Caco-2 (cell line): ENCODE results near the gene CIITA. TPM values are rescaled to one million over a fixed set of nuclear protein-coding genes. Genes with fewer than 3 reads are reported as not detected.

ENCODE experiments used
- BruUV-seq: library from RNA; stranded (reverse); fragments of 400-500 nt; replicated peaks from 2 replicates; lab custom pipeline; 2021; lab: Mats Ljungman, UMichigan
- CTCF ChIA-PET: fragments of 300-600 bp; sonication (Branson Sonifier 250); formaldehyde crosslinking; loops from one replicate; lab custom pipeline; 2022; ENCODE audit warnings: antibody characterized with exemption; lab: Charles Lee
- POLR2A ChIA-PET: fragments of 300-600 bp; sonication (Branson Sonifier 250); formaldehyde crosslinking; loops from one replicate; lab custom pipeline; 2022; ENCODE audit warnings: antibody characterized with exemption; lab: Charles Lee
- DNase-seq, 2 experiments: peaks; one replicate each; pipeline versions ENCODE4 v3.0.0 to v3.0.0-alpha.2; 2020 to 2022
- H3K27me3 ChIP-seq: replicated peaks from 2 replicates; pipeline ENCODE4 v1.6.0; 2011; ENCODE audit warnings: low read length; ENCODE audit not compliant: control insufficient read depth, insufficient read depth
- H3K36me3 ChIP-seq: 2 replicates; pipeline ENCODE4 v1.5.1; 2011; ENCODE audit warnings: low read length; ENCODE audit not compliant: control insufficient read depth, insufficient read depth
- H3K4me1 ChIP-seq: fragments of 250-450 bp; sonication (Bioruptor Pico); 2 replicates; pipeline ENCODE4 v1.5.1; 2020; ENCODE audit warnings: mild to moderate bottlenecking
- H3K4me3 ChIP-seq: 2 replicates; pipeline ENCODE4 v1.5.1; 2011; ENCODE audit warnings: low read depth, mild to moderate bottlenecking, control low read depth, low read length
- H3K9me3 ChIP-seq: fragments of 250-450 bp; sonication (Bioruptor Pico); 2 replicates; pipeline ENCODE4 v1.5.1; 2020; ENCODE audit warnings: mild to moderate bottlenecking, moderate library complexity
- H3K27ac Mint-ChIP-seq: one replicate; pipeline ENCODE4 v1.8.0; 2022; ENCODE audit warnings: mixed read lengths; ENCODE audit not compliant: unreplicated experiment
- H3K27me3 Mint-ChIP-seq: one replicate; pipeline ENCODE4 v1.8.0; 2022; ENCODE audit warnings: mixed read lengths; ENCODE audit not compliant: insufficient read depth, unreplicated experiment
- H3K36me3 Mint-ChIP-seq: one replicate; pipeline ENCODE4 v1.8.0; 2022; ENCODE audit warnings: mild to moderate bottlenecking, mixed read lengths; ENCODE audit not compliant: insufficient read depth, unreplicated experiment
- H3K4me1 Mint-ChIP-seq: one replicate; pipeline ENCODE4 v1.8.0; 2022; ENCODE audit warnings: low read depth, mixed read lengths; ENCODE audit not compliant: unreplicated experiment
- H3K4me3 Mint-ChIP-seq: one replicate; pipeline ENCODE4 v1.8.0; 2022; ENCODE audit warnings: mild to moderate bottlenecking, moderate library complexity, mixed read lengths; ENCODE audit not compliant: unreplicated experiment
- H3K9me3 Mint-ChIP-seq: one replicate; pipeline ENCODE4 v1.8.0; 2022; ENCODE audit warnings: mixed read lengths; ENCODE audit not compliant: unreplicated experiment
- intact Hi-C: fragments of 100-400 bp; cut with micrococcal nuclease; formaldehyde crosslinking; loops from one replicate; pipeline ENCODE4 v1.10.0; 2022; ENCODE audit not compliant: unreplicated experiment
- total RNA-seq: library from RNA; stranded (reverse); gene quantifications from 2 replicates; pipeline ENCODE4 v1.2.3, GENCODE V29; 2022
- TF ChIP-seq, protein P1 (sequence below), 2 experiments: fragments of 200-600 bp in 1 of 2; IDR thresholded peaks; 1 replicate in 1 of 2; 2 replicates in 1 of 2; pipeline versions ENCODE4 v1.5.1 to v1.8.0; 2011 to 2022; ENCODE audit warnings: antibody characterized with exemption in 1 of 2, control low read depth in 1 of 2, inconsistent platforms in 1 of 2, low read depth in 1 of 2, low read length in 1 of 2, mild to moderate bottlenecking in 1 of 2, moderate library complexity in 1 of 2; ENCODE audit not compliant: insufficient read depth in 1 of 2, severe bottlenecking in 1 of 2, unreplicated experiment in 1 of 2

The CIITA gene
- total RNA-seq, 1 experiment from 2014 or later, result 0.27 TPM

GRCh38 chr16:10846213-10846998, 30.6 kb upstream of the CIITA start:
- CTCF ChIA-PET, result interaction anchor here (0.8 kb wide), 1 partner anchor 84 kb away, joined by 4 read pairs; no protein-coding TSS in a partner anchor
- no peaks in the 10 kb centered on the region for H3K36me3 ChIP-seq

GRCh38 chr16:10847176-10847575, 29.8 kb upstream of the CIITA start:
- ChIA-PET POLR2A (no interaction called here), CTCF (interaction anchor here (0.8 kb wide), 1 partner anchor 84 kb away, joined by 4 read pairs; no protein-coding TSS in a partner anchor)
- no peaks in the 10 kb centered on the region for H3K4me1 Mint-ChIP-seq

More at GRCh38 chr16:10846213-10846998, 30.6 kb upstream of the CIITA start:
- Mint-ChIP-seq H3K4me3 (no peak overlapping the region), H3K36me3 (no peaks in the 10 kb centered on the region), H3K4me1 (no peaks in the 10 kb centered on the region), H3K27me3 (peaks cover 15% of the 10 kb centered on the region), H3K9me3 (no peaks in the 10 kb centered on the region), H3K27ac (no peak overlapping the region)
- Histone ChIP-seq H3K27me3 (no peaks in the 10 kb centered on the region; the same call in 1 of the 2 replicates), H3K4me3 (no peak overlapping the region), H3K4me1 (no peaks in the 10 kb centered on the region), H3K9me3 (no peaks in the 10 kb centered on the region)
- POLR2A ChIA-PET, result no interaction called here
- no TSS peak for BruUV-seq
- intact Hi-C loops, result no loop called here
- TF ChIP-seq, protein P1, sequence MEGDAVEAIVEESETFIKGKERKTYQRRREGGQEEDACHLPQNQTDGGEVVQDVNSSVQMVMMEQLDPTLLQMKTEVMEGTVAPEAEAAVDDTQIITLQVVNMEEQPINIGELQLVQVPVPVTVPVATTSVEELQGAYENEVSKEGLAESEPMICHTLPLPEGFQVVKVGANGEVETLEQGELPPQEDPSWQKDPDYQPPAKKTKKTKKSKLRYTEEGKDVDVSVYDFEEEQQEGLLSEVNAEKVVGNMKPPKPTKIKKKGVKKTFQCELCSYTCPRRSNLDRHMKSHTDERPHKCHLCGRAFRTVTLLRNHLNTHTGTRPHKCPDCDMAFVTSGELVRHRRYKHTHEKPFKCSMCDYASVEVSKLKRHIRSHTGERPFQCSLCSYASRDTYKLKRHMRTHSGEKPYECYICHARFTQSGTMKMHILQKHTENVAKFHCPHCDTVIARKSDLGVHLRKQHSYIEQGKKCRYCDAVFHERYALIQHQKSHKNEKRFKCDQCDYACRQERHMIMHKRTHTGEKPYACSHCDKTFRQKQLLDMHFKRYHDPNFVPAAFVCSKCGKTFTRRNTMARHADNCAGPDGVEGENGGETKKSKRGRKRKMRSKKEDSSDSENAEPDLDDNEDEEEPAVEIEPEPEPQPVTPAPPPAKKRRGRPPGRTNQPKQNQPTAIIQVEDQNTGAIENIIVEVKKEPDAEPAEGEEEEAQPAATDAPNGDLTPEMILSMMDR (IDR thresholded peaks at IDR 0.05; ENCODE audit: insufficient read depth in 1 of 2, low read depth in 1 of 2, low read length in 1 of 2, severe bottlenecking in 1 of 2, unreplicated experiment in 1 of 2), result no peak
- DNase-seq, result no peak

DNA sequence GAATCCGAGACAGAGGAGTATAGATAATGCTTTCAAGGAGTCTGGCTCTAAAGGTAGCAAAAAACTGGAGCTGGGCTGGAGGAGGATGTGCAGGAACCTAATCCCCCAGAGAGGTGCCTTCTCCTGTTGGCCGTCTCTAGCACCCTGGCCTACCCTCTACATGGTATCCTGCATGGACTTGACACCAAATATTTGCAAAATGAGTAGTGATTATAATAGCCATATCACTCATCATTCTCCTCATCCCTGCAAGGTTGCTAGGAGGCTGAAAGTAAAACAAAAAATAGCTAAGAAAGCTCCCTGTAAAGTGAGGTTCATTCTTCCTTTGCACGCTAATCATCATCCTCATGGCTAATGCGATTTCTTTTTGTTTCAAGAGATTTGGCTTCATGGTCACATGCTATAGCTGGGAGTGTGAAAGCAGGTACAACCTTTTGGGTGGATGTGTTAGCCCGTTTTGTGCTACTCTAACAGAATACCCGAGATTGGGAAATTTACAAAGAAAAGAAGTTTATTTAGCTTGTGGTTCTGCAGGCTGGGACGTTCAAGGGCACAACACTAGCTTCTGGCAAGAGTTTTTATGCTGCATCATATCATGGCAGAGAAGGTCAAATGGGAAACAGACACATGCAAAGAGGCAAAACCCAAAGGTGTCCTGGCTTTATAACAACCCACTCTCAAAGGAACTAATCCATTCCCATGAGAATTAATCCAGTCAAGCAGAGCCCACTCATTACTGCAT, 27.1 kb upstream of the CIITA start:
- CTCF ChIA-PET, result no interaction called here
- Mint-ChIP-seq H3K9me3 (no peaks in the 10 kb centered on the region), H3K4me3 (no peak overlapping the region), H3K36me3 (no peaks in the 10 kb centered on the region), H3K27ac (no peak overlapping the region), H3K4me1 (no peaks in the 10 kb centered on the region), H3K27me3 (peaks cover 10% of the 10 kb centered on the region)
- H3K27me3 ChIP-seq, result no peaks in the 10 kb centered on the region
- no TSS peak for BruUV-seq
- H3K36me3 ChIP-seq, result no peaks in the 10 kb centered on the region
- no peak for DNase-seq
- intact Hi-C loops, result no loop called here
- POLR2A ChIA-PET, result no interaction called here
- H3K9me3 ChIP-seq, result no peaks in the 10 kb centered on the region
- H3K4me3 ChIP-seq, result no peak overlapping the region
- TF ChIP-seq, protein P1 (IDR thresholded peaks at IDR 0.05; ENCODE audit: insufficient read depth in 1 of 2, low read depth in 1 of 2, low read length in 1 of 2, severe bottlenecking in 1 of 2, unreplicated experiment in 1 of 2), result no peak
- no peaks in the 10 kb centered on the region for H3K4me1 ChIP-seq

More at GRCh38 chr16:10847176-10847575, 29.8 kb upstream of the CIITA start:
- H3K36me3 ChIP-seq, result no peaks in the 10 kb centered on the region
- H3K27ac Mint-ChIP-seq, result no peak overlapping the region
- no peaks in the 10 kb centered on the region for H3K9me3 ChIP-seq
- H3K36me3 Mint-ChIP-seq, result no peaks in the 10 kb centered on the region
- H3K4me3 Mint-ChIP-seq, result no peak overlapping the region
- intact Hi-C loops, result no loop called here
- no peaks in the 10 kb centered on the region for H3K4me1 ChIP-seq
- no peaks in the 10 kb centered on the region; the same call in 1 of the 2 replicates for H3K27me3 ChIP-seq
- peaks cover 12% of the 10 kb centered on the region for H3K27me3 Mint-ChIP-seq
- H3K9me3 Mint-ChIP-seq, result no peaks in the 10 kb centered on the region
- H3K4me3 ChIP-seq, result no peak overlapping the region
- BruUV-seq, result no TSS peak
- no peak for DNase-seq
- TF ChIP-seq, protein P1 (IDR thresholded peaks at IDR 0.05; ENCODE audit: insufficient read depth in 1 of 2, low read depth in 1 of 2, low read length in 1 of 2, severe bottlenecking in 1 of 2, unreplicated experiment in 1 of 2), result no peak
